H9 (cell line): Measurements from ENCODE around the gene CPNE5. TPM values are rescaled to one million over a fixed set of nuclear protein-coding genes. Genes with fewer than 3 reads are reported as not detected.
A peak's percentile ranks its signal among the peaks of the same experiment; 100 is the strongest.

Experiments
- DNase-seq: peaks from one replicate; pipeline ENCODE4 v3.0.0-alpha.2; 2017
- H2AFZ ChIP-seq: one replicate; pipeline ENCODE4 v1.6.1; 2013; ENCODE audit warnings: mild to moderate bottlenecking, low read length, control low read depth, moderate library complexity
- H2AK5ac ChIP-seq: 2 replicates; pipeline ENCODE4 v1.6.1; 2013; ENCODE audit warnings: low read length, control low read depth, mixed read lengths; ENCODE audit not compliant: insufficient read length
- H2BK120ac ChIP-seq: one replicate; pipeline ENCODE4 v1.6.1; 2013; ENCODE audit warnings: low read depth, mild to moderate bottlenecking, low read length, control low read depth, inconsistent platforms; ENCODE audit not compliant: poor library complexity, severe bottlenecking
- H2BK12ac ChIP-seq: 2 replicates; pipeline ENCODE4 v1.6.1; 2013; ENCODE audit warnings: low read length, control low read depth, mixed read lengths, low read depth; ENCODE audit not compliant: insufficient read length
- H2BK15ac ChIP-seq: 2 replicates; pipeline ENCODE4 v1.6.1; 2013; ENCODE audit warnings: low read depth, low read length, control low read depth
- H2BK20ac ChIP-seq: one replicate; pipeline ENCODE4 v1.6.1; 2013; ENCODE audit warnings: low read depth, mild to moderate bottlenecking, low read length, control low read depth, inconsistent platforms; ENCODE audit not compliant: poor library complexity, severe bottlenecking
- H2BK5ac ChIP-seq: 2 replicates; pipeline ENCODE4 v1.6.1; 2013; ENCODE audit warnings: low read length, control low read depth, mixed read lengths; ENCODE audit not compliant: insufficient read length
- H3K14ac ChIP-seq: 2 replicates; pipeline ENCODE4 v1.6.1; 2013; ENCODE audit warnings: low read length, control low read depth; ENCODE audit not compliant: insufficient read depth
- H3K18ac ChIP-seq: 2 replicates; pipeline ENCODE4 v1.6.1; 2013; ENCODE audit warnings: low read depth, mild to moderate bottlenecking, mixed read lengths, low read length, control low read depth; ENCODE audit not compliant: insufficient read length
- H3K23ac ChIP-seq: 2 replicates; pipeline ENCODE4 v1.6.1; 2013; ENCODE audit warnings: low read length, control low read depth, mixed read lengths, low read depth; ENCODE audit not compliant: insufficient read length
- H3K23me2 ChIP-seq: 2 replicates; pipeline ENCODE4 v1.6.1; 2013; ENCODE audit warnings: low read depth, mild to moderate bottlenecking, mixed read lengths, low read length, control low read depth; ENCODE audit not compliant: insufficient read length, poor library complexity, severe bottlenecking
- H3K27ac ChIP-seq: 2 replicates; pipeline ENCODE4 v1.5.1; 2013; ENCODE audit warnings: low read length, control low read depth, mixed read lengths, low read depth; ENCODE audit not compliant: insufficient read length
- H3K27me3 ChIP-seq: 2 replicates; pipeline ENCODE4 v1.6.1; 2013; ENCODE audit warnings: low read length, control low read depth, inconsistent platforms; ENCODE audit not compliant: insufficient read depth
- H3K4ac ChIP-seq: 2 replicates; pipeline ENCODE4 v1.6.1; 2013; ENCODE audit warnings: low read depth, mild to moderate bottlenecking, control low read depth, inconsistent platforms, low read length, moderate library complexity
- H3K4me1 ChIP-seq: 2 replicates; pipeline ENCODE4 v1.6.1; 2013; ENCODE audit warnings: low read length, control low read depth, inconsistent platforms; ENCODE audit not compliant: insufficient read depth
- H3K4me2 ChIP-seq: 2 replicates; pipeline ENCODE4 v1.6.1; 2013; ENCODE audit warnings: low read length, control low read depth, mixed read lengths; ENCODE audit not compliant: insufficient read length, insufficient read depth
- H3K56ac ChIP-seq: 2 replicates; pipeline ENCODE4 v1.6.1; 2013; ENCODE audit warnings: low read depth, mild to moderate bottlenecking, mixed read lengths, low read length, control low read depth; ENCODE audit not compliant: insufficient read length
- H3K79me1 ChIP-seq: 2 replicates; pipeline ENCODE4 v1.6.1; 2013; ENCODE audit warnings: low read depth, mild to moderate bottlenecking, moderate library complexity, low read length, control low read depth, inconsistent platforms; ENCODE audit not compliant: insufficient read depth, poor library complexity, severe bottlenecking
- H3K79me2 ChIP-seq: 2 replicates; pipeline ENCODE4 v1.6.1; 2013; ENCODE audit warnings: low read length, control low read depth, inconsistent platforms; ENCODE audit not compliant: insufficient read depth
- H3K9ac ChIP-seq: 2 replicates; pipeline ENCODE4 v1.6.1; 2013; ENCODE audit warnings: low read length, control low read depth, mixed read lengths; ENCODE audit not compliant: insufficient read length; ENCODE audit errors: extremely low read depth
- H3K9me3 ChIP-seq: one replicate; pipeline ENCODE4 v1.6.1; 2013; ENCODE audit warnings: low read depth, low read length, inconsistent platforms; ENCODE audit not compliant: control insufficient read depth
- H3T11ph ChIP-seq: one replicate; pipeline ENCODE4 v1.6.1; 2013; ENCODE audit warnings: mild to moderate bottlenecking, low read length, control low read depth, inconsistent platforms
- H4K20me1 ChIP-seq: one replicate; pipeline ENCODE4 v1.6.1; 2013; ENCODE audit not compliant: control insufficient read depth, insufficient read length, insufficient read depth
- H4K5ac ChIP-seq: 2 replicates; pipeline ENCODE4 v1.6.1; 2013; ENCODE audit warnings: low read depth, mild to moderate bottlenecking, mixed read lengths, low read length, control low read depth; ENCODE audit not compliant: insufficient read length
- H4K8ac ChIP-seq: replicated peaks from 2 replicates; pipeline ENCODE4 v1.6.1; 2013; ENCODE audit warnings: low read length, control low read depth, mixed read lengths, low read depth; ENCODE audit not compliant: insufficient read length
- H4K91ac ChIP-seq: 2 replicates; pipeline ENCODE4 v1.6.1; 2013; ENCODE audit warnings: low read depth, mild to moderate bottlenecking, moderate library complexity, mixed read lengths, low read length, control low read depth; ENCODE audit not compliant: insufficient read length
- H3K27ac Mint-ChIP-seq, 3 experiments: 2 replicates in 2 of 3; 3 replicates in 1 of 3; pipeline ENCODE4 v1.8.0; 2020 to 2021; ENCODE audit warnings: mixed read lengths in 3 of 3, mild to moderate bottlenecking in 1 of 3, moderate library complexity in 1 of 3
- H3K27me3 Mint-ChIP-seq: 2 replicates; pipeline ENCODE4 v1.8.0; 2021; ENCODE audit warnings: low read depth, mild to moderate bottlenecking, moderate library complexity, mixed read lengths
- H3K36me3 Mint-ChIP-seq, 3 experiments: 2 replicates in 2 of 3; 3 replicates in 1 of 3; pipeline ENCODE4 v1.8.0; 2020 to 2021; ENCODE audit warnings: low read depth in 3 of 3, mixed read lengths in 3 of 3; ENCODE audit not compliant: insufficient read depth in 1 of 3
- H3K4me1 Mint-ChIP-seq, 2 experiments: 2 replicates each; pipeline ENCODE4 v1.8.0; 2020; ENCODE audit warnings: mixed read lengths in 2 of 2
- H3K4me3 Mint-ChIP-seq, 2 experiments: 2 replicates in 1 of 2; 3 replicates in 1 of 2; pipeline ENCODE4 v1.8.0; 2020 to 2021; ENCODE audit warnings: mild to moderate bottlenecking in 2 of 2, mixed read lengths in 2 of 2, moderate library complexity in 1 of 2
- H3K9me3 Mint-ChIP-seq, 2 experiments: 2 replicates in 1 of 2; 3 replicates in 1 of 2; pipeline ENCODE4 v1.8.0; 2020; ENCODE audit warnings: mild to moderate bottlenecking in 2 of 2, mixed read lengths in 2 of 2, moderate library complexity in 1 of 2
- WGBS: extraction: QIAGEN DNeasy Blood & Tissue Kit; methylation state at CpG from one replicate; pipeline ENCODE4 v1.1.7; 2013; ENCODE audit warnings: missing lambda C conversion rate, low lambda C conversion rate, mixed read lengths; ENCODE audit not compliant: insufficient read length; ENCODE audit errors: extremely low coverage; 5-methylcytosine and 5-hydroxymethylcytosine counted together
- total RNA-seq: library from RNA; stranded (reverse); gene quantifications from 2 replicates; pipeline ENCODE4 v1.2.1, GENCODE V29; 2021
- TF ChIP-seq, protein P1 (sequence below): fragments of 200-600 bp; sonication (generic); conservative IDR thresholded peaks from 3 replicates; pipeline ENCODE4 v1.8.0; 2021; ENCODE audit warnings: antibody characterized with exemption, mild to moderate bottlenecking

The CPNE5 gene
- total RNA-seq, 1 experiment from 2014 or later: 0.52 TPM

- no peak overlapping the region for H3K27ac ChIP-seq
- H3K27me3 ChIP-seq: no peaks in the 10 kb centered on the region
- H3K56ac ChIP-seq: no peak overlapping the region
- H3K4me3 Mint-ChIP-seq: no peak overlapping the region
- H3K4me1 Mint-ChIP-seq: peaks cover 10 to 18% of the 10 kb centered on the region in 2 experiments
- no peaks in the 10 kb centered on the region for H3K23me2 ChIP-seq
- no peak overlapping the region for H2AFZ ChIP-seq
- H3K9ac ChIP-seq: no peak overlapping the region
- no peak overlapping the region for H3K4me2 ChIP-seq
- TF ChIP-seq, protein P1, sequence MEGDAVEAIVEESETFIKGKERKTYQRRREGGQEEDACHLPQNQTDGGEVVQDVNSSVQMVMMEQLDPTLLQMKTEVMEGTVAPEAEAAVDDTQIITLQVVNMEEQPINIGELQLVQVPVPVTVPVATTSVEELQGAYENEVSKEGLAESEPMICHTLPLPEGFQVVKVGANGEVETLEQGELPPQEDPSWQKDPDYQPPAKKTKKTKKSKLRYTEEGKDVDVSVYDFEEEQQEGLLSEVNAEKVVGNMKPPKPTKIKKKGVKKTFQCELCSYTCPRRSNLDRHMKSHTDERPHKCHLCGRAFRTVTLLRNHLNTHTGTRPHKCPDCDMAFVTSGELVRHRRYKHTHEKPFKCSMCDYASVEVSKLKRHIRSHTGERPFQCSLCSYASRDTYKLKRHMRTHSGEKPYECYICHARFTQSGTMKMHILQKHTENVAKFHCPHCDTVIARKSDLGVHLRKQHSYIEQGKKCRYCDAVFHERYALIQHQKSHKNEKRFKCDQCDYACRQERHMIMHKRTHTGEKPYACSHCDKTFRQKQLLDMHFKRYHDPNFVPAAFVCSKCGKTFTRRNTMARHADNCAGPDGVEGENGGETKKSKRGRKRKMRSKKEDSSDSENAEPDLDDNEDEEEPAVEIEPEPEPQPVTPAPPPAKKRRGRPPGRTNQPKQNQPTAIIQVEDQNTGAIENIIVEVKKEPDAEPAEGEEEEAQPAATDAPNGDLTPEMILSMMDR: peak; percentile 30; the same call in 1 of the 3 replicates
- H3K4ac ChIP-seq: no peak overlapping the region
- H4K5ac ChIP-seq: no peak overlapping the region
- H3K79me1 ChIP-seq: no peaks in the 10 kb centered on the region
- H2BK12ac ChIP-seq: no peak overlapping the region
- no peaks in the 10 kb centered on the region for H3K9me3 ChIP-seq
- no peak for DNase-seq
- H3K79me2 ChIP-seq: no peaks in the 10 kb centered on the region
- no peak overlapping the region for H2BK120ac ChIP-seq
- no peaks in the 10 kb centered on the region; the same call in 1 of the 2 replicates for H3K4me1 ChIP-seq
- H2BK20ac ChIP-seq: no peak overlapping the region
- H3K18ac ChIP-seq: no peak overlapping the region
- H3K27me3 Mint-ChIP-seq: peaks cover 19% of the 10 kb centered on the region
- H4K91ac ChIP-seq: no peak overlapping the region
- no peak overlapping the region for H3K14ac ChIP-seq
- no peaks in the 10 kb centered on the region; a peak in 1 of 5 replicates for H3K9me3 Mint-ChIP-seq
- H4K8ac ChIP-seq: no peak overlapping the region
- H2BK15ac ChIP-seq: no peak overlapping the region
- H2BK5ac ChIP-seq: no peak overlapping the region
- H3T11ph ChIP-seq: no peak overlapping the region
- WGBS: no CpG with 5 or more reads among the region's 12 CpGs
- H2AK5ac ChIP-seq: no peak overlapping the region
- H4K20me1 ChIP-seq: no peaks in the 10 kb centered on the region
- no peak overlapping the region for H3K27ac Mint-ChIP-seq
- H3K23ac ChIP-seq: no peak overlapping the region
- H3K36me3 Mint-ChIP-seq: no peaks in the 10 kb centered on the region
Measured at GRCh38 chr6:36731622-36732310, 107.5 kb downstream of the CPNE5 start.
